ENCODE data around the gene HSDL2. TPM values are rescaled to one million over a fixed set of nuclear protein-coding genes. Genes with fewer than 3 reads are reported as not detected.

Gene HSDL2
- total RNA-seq, 1 experiment from 2014 or later, result 60.6 TPM

GRCh38 chr9:112502175-112502946, 122.5 kb downstream of the HSDL2 start:
- H3K9me3 ChIP-seq (ENCODE audit: insufficient read depth, low read depth), result no peaks in the 10 kb centered on the region
- H2AFZ ChIP-seq, result no peak overlapping the region
- peaks cover 17% of the 10 kb centered on the region for H3K79me2 ChIP-seq (ENCODE audit: low read depth)
- H3K36me3 ChIP-seq (ENCODE audit: low read depth), result no peaks in the 10 kb centered on the region
- DNase-seq, result no peak
- ChIA-PET CTCF (no interaction called here), POLR2A (ENCODE audit: unreplicated experiment) (interaction anchor here (0.6 to 0.7 kb wide), 2 partner anchors 857 to 974 kb away, joined by 4 to 7 read pairs; no protein-coding TSS in a partner anchor)
- H3K4me2 ChIP-seq, result no peak overlapping the region
- H3K4me3 ChIP-seq, result no peak overlapping the region
- H4K20me1 ChIP-seq (ENCODE audit: insufficient read depth), result no peaks in the 10 kb centered on the region
- TF ChIP-seq EZH2 (IDR thresholded peaks at IDR 0.05; ENCODE audit: low read depth) (no peak), CTCF (conservative IDR thresholded peaks at IDR 0.05) (no peak)
- BruUV-seq (replicated peaks), result no TSS peak
- no peaks in the 10 kb centered on the region for H3F3A ChIP-seq (ENCODE audit: insufficient read depth, low read depth)
- H3K27ac ChIP-seq, result peak overlapping the region; percentile 46; the same call in 1 of the 2 replicates
- H3K9me2 ChIP-seq (ENCODE audit: insufficient read depth), result no peaks in the 10 kb centered on the region; the same call in 1 of the 2 replicates
- no peaks in the 10 kb centered on the region for H3K27me3 ChIP-seq (ENCODE audit: insufficient read depth, low read depth)
- peaks cover 15% of the 10 kb centered on the region for H3K4me1 ChIP-seq (replicated peaks; ENCODE audit: insufficient read depth)
- intact Hi-C loops (cut with micrococcal nuclease; ENCODE audit: unreplicated experiment), result no loop called here

- H4K20me1 ChIP-seq (ENCODE audit: insufficient read depth), result no peaks in the 10 kb centered on the region
- no peaks in the 10 kb centered on the region for H3K27me3 ChIP-seq (ENCODE audit: insufficient read depth, low read depth)
- intact Hi-C loops (cut with micrococcal nuclease; ENCODE audit: unreplicated experiment), result no loop called here
- no peak overlapping the region for H3K27ac ChIP-seq
- no peaks in the 10 kb centered on the region for H3K36me3 ChIP-seq (ENCODE audit: low read depth)
- H3F3A ChIP-seq (ENCODE audit: insufficient read depth, low read depth), result no peaks in the 10 kb centered on the region
- no peaks in the 10 kb centered on the region; the same call in 1 of the 2 replicates for H3K9me2 ChIP-seq (ENCODE audit: insufficient read depth)
- CTCF ChIA-PET, result no interaction called here
- TF ChIP-seq CTCF (conservative IDR thresholded peaks at IDR 0.05) (no peak), EZH2 (IDR thresholded peaks at IDR 0.05; ENCODE audit: low read depth) (no peak)
- no peak overlapping the region for H2AFZ ChIP-seq
- H3K9me3 ChIP-seq (ENCODE audit: insufficient read depth, low read depth), result no peaks in the 10 kb centered on the region
- H3K4me1 ChIP-seq (replicated peaks; ENCODE audit: insufficient read depth), result peaks cover 15% of the 10 kb centered on the region
- H3K4me3 ChIP-seq, result no peak overlapping the region
- peaks cover 21% of the 10 kb centered on the region for H3K79me2 ChIP-seq (ENCODE audit: low read depth)
- POLR2A ChIA-PET (ENCODE audit: unreplicated experiment), result interaction anchor here (0.7 kb wide), 1 partner anchor 39 kb away, joined by 5 read pairs; no protein-coding TSS in a partner anchor
- no TSS peak for BruUV-seq (replicated peaks)
- DNase-seq, result no peak
- no peak overlapping the region for H3K4me2 ChIP-seq
These were observed 123.3 kb downstream of the HSDL2 start for GRCh38 chr9:112503170-112503569.

GRCh38 chr9:112505086-112505485, 125.2 kb downstream of the HSDL2 start:
- Histone ChIP-seq H3K27me3 (ENCODE audit: insufficient read depth, low read depth) (no peaks in the 10 kb centered on the region), H2AFZ (no peak overlapping the region), H3K9me2 (ENCODE audit: insufficient read depth) (no peaks in the 10 kb centered on the region; the same call in 1 of the 2 replicates), H3K4me1 (replicated peaks; ENCODE audit: insufficient read depth) (peaks cover 15% of the 10 kb centered on the region), H3K36me3 (ENCODE audit: low read depth) (no peaks in the 10 kb centered on the region), H3K4me2 (no peak overlapping the region), H3K9me3 (ENCODE audit: insufficient read depth, low read depth) (no peaks in the 10 kb centered on the region), H3F3A (ENCODE audit: insufficient read depth, low read depth) (no peaks in the 10 kb centered on the region), H3K27ac (no peak overlapping the region), H4K20me1 (ENCODE audit: insufficient read depth) (no peaks in the 10 kb centered on the region), H3K4me3 (no peak overlapping the region), H3K79me2 (ENCODE audit: low read depth) (peaks cover 18% of the 10 kb centered on the region)
- POLR2A ChIA-PET (ENCODE audit: unreplicated experiment), result interaction anchor here (0.5 kb wide), 1 partner anchor 13 kb away, joined by 6 read pairs; no protein-coding TSS in a partner anchor
- no peak for DNase-seq
- intact Hi-C loops (cut with micrococcal nuclease; ENCODE audit: unreplicated experiment), result no loop called here
- no peak for TF ChIP-seq EZH2 (IDR thresholded peaks at IDR 0.05; ENCODE audit: low read depth)
- no peak for TF ChIP-seq CTCF (conservative IDR thresholded peaks at IDR 0.05)
- no TSS peak for BruUV-seq (replicated peaks)
- CTCF ChIA-PET, result no interaction called here

All from PC-9 (cell line).